Transverse colon (tissue), 4 donors: ENCODE measurements around the gene UBE2J2. TPM values are rescaled to one million over a fixed set of nuclear protein-coding genes. Genes with fewer than 3 reads are reported as not detected.
A peak's percentile ranks its signal among the peaks of the same experiment; 100 is the strongest.

Source experiments
- DNase-seq: peaks from one replicate; pipeline ENCODE4 v3.0.0-alpha.2; 2019
- H3K27ac ChIP-seq, 4 donors: fragments of 200-600 bp; sonication (generic); 2 replicates each; pipeline ENCODE4 v1.5.1; 2016 to 2018; ENCODE audit warnings: inconsistent platforms in 4 of 4
- H3K27me3 ChIP-seq: fragments of 200-600 bp; sonication (generic); 2 replicates; pipeline ENCODE4 v1.5.1; 2017; ENCODE audit warnings: inconsistent platforms
- H3K36me3 ChIP-seq, 4 donors: fragments of 200-600 bp; sonication (generic); 2 replicates each; pipeline ENCODE4 v1.5.1; 2017 to 2019; ENCODE audit warnings: inconsistent platforms in 4 of 4
- H3K4me1 ChIP-seq, 4 donors: fragments of 200-600 bp; sonication (generic); 2 replicates each; pipeline ENCODE4 v1.5.1; 2017 to 2020; ENCODE audit warnings: inconsistent platforms in 4 of 4
- H3K4me3 ChIP-seq, 4 donors: fragments of 200-600 bp; sonication (generic); 1 replicate in 1 of 4; 2 replicates in 3 of 4; pipeline versions ENCODE4 v1.5.1 to v1.6.1; 2017 to 2019; ENCODE audit warnings: inconsistent platforms in 4 of 4
- H3K9me3 ChIP-seq, 2 donors: fragments of 200-600 bp; sonication (generic); 2 replicates each; pipeline ENCODE4 v1.5.1; 2017 to 2019; ENCODE audit warnings: inconsistent platforms in 2 of 2
- EP300 ChIP-seq: sonication (generic); formaldehyde crosslinking; IDR thresholded peaks from one replicate; pipeline ENCODE4 v1.6.1; 2017; ENCODE audit warnings: antibody characterized with exemption, low read depth
- POLR2A ChIP-seq: fragments of 450-650 bp; IDR thresholded peaks from one replicate; pipeline ENCODE4 v1.6.1; 2016; ENCODE audit warnings: antibody characterized with exemption, mild to moderate bottlenecking, moderate library complexity
- POLR2AphosphoS5 ChIP-seq, 3 donors: sonication (generic); formaldehyde crosslinking; IDR thresholded peaks; one replicate each; pipeline ENCODE4 v1.6.1; 2016; ENCODE audit warnings: antibody characterized with exemption in 3 of 3
- WGBS, 2 donors: methylation state at CpG; one replicate each; pipeline ENCODE4 v1.1.5; 2018; ENCODE audit warnings: low coverage in 1 of 2; 5-methylcytosine and 5-hydroxymethylcytosine counted together
- in situ Hi-C, 4 donors: fragments of 200-750 bp; cut with MboI; loops; one replicate each; pipeline versions ENCODE4 v1.15.0 to v1.15.1; 2017; ENCODE audit warnings: low sequenced_read_pairs in 3 of 4, low pct_ligation_motif_present in 1 of 4, low pct_unique_long_range_greater_than_20kb in 1 of 4
- intact Hi-C: fragments of 100-400 bp; cut with DNase I; formaldehyde crosslinking; loops from one replicate; pipeline ENCODE4 v1.15.1; 2023; ENCODE audit warnings: low total_unique reads
- total RNA-seq, 4 donors: library from RNA; depleted of rRNA; stranded (reverse); fragments of >200 nt; gene quantifications; one replicate each; pipeline ENCODE4 v1.1.0, GENCODE V29; 2016
- TF ChIP-seq, protein P1 (sequence below), 5 experiments: fragments of 200-600 bp in 3 of 5; fragments of 450-650 bp in 2 of 5; sonication (generic) in 3 of 5; IDR thresholded peaks; 1 replicate in 2 of 5; 2 replicates in 3 of 5; pipeline ENCODE4 v1.5.1; 2016 to 2017; ENCODE audit warnings: antibody characterized with exemption in 5 of 5, inconsistent platforms in 3 of 5, mild to moderate bottlenecking in 2 of 5, moderate library complexity in 1 of 5

The UBE2J2 gene
- total RNA-seq, 4 donors from 2014 or later = 49.6 to 110 (median 59.1) TPM

- peaks cover 8 to 24% (median 11%) of the 10 kb centered on the region in 4 donors for H3K4me1 ChIP-seq
- H3K4me3 ChIP-seq = no peak overlapping the region
- in situ Hi-C loops (no loop called here), intact Hi-C loops (no loop called here)
- H3K9me3 ChIP-seq = no peaks in the 10 kb centered on the region
- DNase-seq = no peak
- H3K36me3 ChIP-seq = no peaks in the 10 kb centered on the region
- peaks cover 33% of the 10 kb centered on the region for H3K27me3 ChIP-seq
- TF ChIP-seq POLR2A = no peak
- no peak for TF ChIP-seq EP300
- TF ChIP-seq, protein P1, sequence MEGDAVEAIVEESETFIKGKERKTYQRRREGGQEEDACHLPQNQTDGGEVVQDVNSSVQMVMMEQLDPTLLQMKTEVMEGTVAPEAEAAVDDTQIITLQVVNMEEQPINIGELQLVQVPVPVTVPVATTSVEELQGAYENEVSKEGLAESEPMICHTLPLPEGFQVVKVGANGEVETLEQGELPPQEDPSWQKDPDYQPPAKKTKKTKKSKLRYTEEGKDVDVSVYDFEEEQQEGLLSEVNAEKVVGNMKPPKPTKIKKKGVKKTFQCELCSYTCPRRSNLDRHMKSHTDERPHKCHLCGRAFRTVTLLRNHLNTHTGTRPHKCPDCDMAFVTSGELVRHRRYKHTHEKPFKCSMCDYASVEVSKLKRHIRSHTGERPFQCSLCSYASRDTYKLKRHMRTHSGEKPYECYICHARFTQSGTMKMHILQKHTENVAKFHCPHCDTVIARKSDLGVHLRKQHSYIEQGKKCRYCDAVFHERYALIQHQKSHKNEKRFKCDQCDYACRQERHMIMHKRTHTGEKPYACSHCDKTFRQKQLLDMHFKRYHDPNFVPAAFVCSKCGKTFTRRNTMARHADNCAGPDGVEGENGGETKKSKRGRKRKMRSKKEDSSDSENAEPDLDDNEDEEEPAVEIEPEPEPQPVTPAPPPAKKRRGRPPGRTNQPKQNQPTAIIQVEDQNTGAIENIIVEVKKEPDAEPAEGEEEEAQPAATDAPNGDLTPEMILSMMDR (IDR thresholded peaks at IDR 0.05) = no peak
- no peak for TF ChIP-seq POLR2AphosphoS5 (IDR thresholded peaks at IDR 0.05)
- H3K27ac ChIP-seq = no peak overlapping the region
- 82% methylated on average over 27 of the region's 32 CpGs; no CpG with 5 or more reads in 1 of the 2 donors for WGBS, 2 donors
Measured at GRCh38 chr1:1284221-1285101, 10.8 kb upstream of the UBE2J2 start.

- Histone ChIP-seq H3K27me3 (peaks cover 33% of the 10 kb centered on the region), H3K9me3 (no peaks in the 10 kb centered on the region), H3K4me3 (no peak overlapping the region), H3K27ac (no peak overlapping the region), H3K4me1 (peaks cover 8 to 24% (median 11%) of the 10 kb centered on the region in 4 donors), H3K36me3 (no peaks in the 10 kb centered on the region)
- in situ Hi-C loops (no loop called here), intact Hi-C loops (no loop called here)
- no peak for TF ChIP-seq EP300
- TF ChIP-seq POLR2A = no peak
- no peak for TF ChIP-seq POLR2AphosphoS5 (IDR thresholded peaks at IDR 0.05)
- TF ChIP-seq, protein P1 (IDR thresholded peaks at IDR 0.05) = no peak
- no CpG with 5 or more reads among the region's 9 CpGs for WGBS, 2 donors
- peak; percentile 8 for DNase-seq
Measured at GRCh38 chr1:1283821-1284220, 10.2 kb upstream of the UBE2J2 start.

DNA sequence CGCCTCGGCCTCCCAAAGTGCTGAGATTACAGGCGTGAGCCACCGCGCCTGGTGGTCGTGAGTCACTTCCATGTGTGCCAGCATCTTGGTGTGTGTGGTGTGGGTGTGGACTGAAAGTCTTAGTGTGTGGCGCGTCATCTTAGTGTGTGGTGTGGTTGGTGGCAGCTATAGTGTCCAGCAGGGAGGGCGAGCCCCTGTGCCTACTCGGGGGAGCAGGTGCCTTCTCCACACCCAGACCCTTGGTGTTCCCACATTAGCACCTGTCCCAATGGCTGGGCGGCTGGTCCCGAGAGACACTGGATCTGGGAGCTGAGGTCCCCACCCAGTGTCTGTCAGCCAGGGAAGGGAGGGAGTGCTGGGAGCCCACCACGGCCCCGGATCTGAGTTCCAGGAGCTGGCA lies 9.3 kb upstream of the UBE2J2 start:
- intact Hi-C loops (no loop called here), in situ Hi-C loops (no loop called here)
- H3K9me3 ChIP-seq = no peaks in the 10 kb centered on the region
- H3K36me3 ChIP-seq = no peaks in the 10 kb centered on the region
- no peak for DNase-seq
- H3K4me1 ChIP-seq = peaks cover 8 to 24% (median 11%) of the 10 kb centered on the region in 4 donors
- WGBS, 2 donors = 71% methylated on average over 14 of the region's 14 CpGs; no CpG with 5 or more reads in 1 of the 2 donors
- no peak overlapping the region for H3K27ac ChIP-seq
- H3K4me3 ChIP-seq = no peak overlapping the region
- TF ChIP-seq POLR2A (no peak), POLR2AphosphoS5 (IDR thresholded peaks at IDR 0.05) (no peak), EP300 (no peak)
- TF ChIP-seq, protein P1 (IDR thresholded peaks at IDR 0.05) = no peak
- peaks cover 33% of the 10 kb centered on the region for H3K27me3 ChIP-seq

DNA sequence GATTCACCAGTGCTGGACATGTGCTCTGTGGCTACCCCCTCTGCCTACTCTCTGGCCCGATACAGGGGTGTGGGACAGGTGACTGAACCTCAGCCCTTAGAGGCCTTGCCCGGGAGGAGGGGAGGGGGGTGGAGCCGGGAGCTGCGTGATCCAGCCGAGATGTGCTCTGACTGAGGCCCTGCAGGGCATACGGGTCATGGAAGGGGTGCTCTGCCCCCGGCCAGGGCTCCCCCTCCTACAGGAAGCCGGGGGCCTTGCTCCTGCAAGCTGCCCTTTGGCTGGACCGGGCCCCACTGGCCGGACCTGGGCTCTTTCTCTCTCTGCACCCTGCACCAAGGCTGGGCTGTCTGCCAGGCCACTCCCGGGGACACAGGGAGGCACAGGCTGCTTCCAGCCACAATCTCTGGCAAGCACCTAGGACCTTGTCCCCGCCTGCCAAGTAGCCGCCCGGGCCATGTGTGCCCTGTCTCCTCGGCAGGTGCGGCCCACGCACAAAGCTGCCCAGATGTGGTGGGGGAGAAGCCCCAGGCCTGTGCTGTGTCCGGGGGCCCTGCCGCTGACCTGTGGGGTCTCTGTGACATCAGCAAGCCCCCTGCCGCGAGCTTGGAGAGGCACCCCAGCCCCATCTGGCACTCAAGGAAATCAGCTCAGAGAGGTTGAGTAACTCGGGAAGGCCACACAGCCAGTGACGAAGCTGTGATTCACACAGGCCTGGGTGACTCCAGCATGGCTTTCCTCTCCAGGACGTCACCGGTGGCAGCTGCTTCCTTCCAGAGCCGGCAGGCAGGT lies 8.1 kb upstream of the UBE2J2 start:
- peak; percentile 92 for DNase-seq
- in situ Hi-C loops = no loop called here
- H3K27me3 ChIP-seq = peaks cover 20% of the 10 kb centered on the region
- H3K4me3 ChIP-seq = peak overlapping the region in 1 of 4 donors; percentile 8
- peak in 2 of 3 donors; percentile 32 to 33 for TF ChIP-seq POLR2AphosphoS5 (IDR thresholded peaks at IDR 0.05)
- TF ChIP-seq, protein P1 (IDR thresholded peaks at IDR 0.05) = no peak
- peak; percentile 45 for TF ChIP-seq POLR2A
- intact Hi-C loops = no loop called here
- peaks cover 8 to 24% (median 11%) of the 10 kb centered on the region in 4 donors for H3K4me1 ChIP-seq
- no peaks in the 10 kb centered on the region for H3K36me3 ChIP-seq
- 39% methylated on average over 26 of the region's 26 CpGs; no CpG with 5 or more reads in 1 of the 2 donors for WGBS, 2 donors
- no peaks in the 10 kb centered on the region for H3K9me3 ChIP-seq
- H3K27ac ChIP-seq = peak overlapping the region; percentile 60 to 73 (median 64)
